Measurements from ENCODE around the gene SIRPB2. TPM values are rescaled to one million over a fixed set of nuclear protein-coding genes. Genes with fewer than 3 reads are reported as not detected.

SIRPB2 gene
- total and polyA plus RNA-seq, 5 donors = 1.8 to 5.4 (median 4.9) TPM

DNA sequence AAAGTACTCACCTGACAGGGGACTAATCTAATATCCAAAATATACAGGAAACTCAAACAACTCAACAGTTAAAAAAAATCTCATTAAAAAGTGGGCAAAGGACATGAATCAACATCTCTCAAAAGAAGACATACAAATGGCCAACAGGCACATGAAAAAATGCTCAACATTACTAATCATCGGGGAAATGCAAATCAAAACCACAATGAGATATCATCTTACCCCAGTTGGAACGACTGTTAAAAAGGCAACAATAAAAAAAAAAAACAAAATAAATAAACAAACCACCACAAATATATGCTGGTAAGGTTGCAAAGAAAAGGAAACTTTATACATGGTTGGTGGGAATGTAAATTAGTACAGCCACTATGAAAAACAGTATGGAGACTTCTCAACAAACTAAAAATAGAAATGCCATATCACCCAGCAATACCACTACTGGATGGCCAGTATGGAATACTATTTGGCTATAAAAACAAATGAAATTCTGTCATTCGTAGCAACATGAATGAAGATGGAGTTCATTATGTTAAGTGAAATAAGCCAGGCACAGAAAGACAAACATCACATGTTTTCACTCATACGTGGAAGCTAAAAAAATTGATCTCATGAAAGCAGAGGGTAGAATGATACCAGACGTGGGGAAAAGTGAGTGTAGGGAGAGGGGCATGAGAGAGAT, 6.6 kb downstream of the SIRPB2 start:
- H3K4me3 ChIP-seq (ENCODE audit: low read length) = no peak overlapping the region
- no peak overlapping the region for H3K27ac ChIP-seq (ENCODE audit: low read length)
- intact Hi-C loops (cut with DNase I) = no loop called here
- no peaks in the 10 kb centered on the region for H3K27me3 ChIP-seq (ENCODE audit: control insufficient read depth, insufficient read depth)
- 53% methylated on average over 5 of the region's 5 CpGs for WGBS
- ATAC-seq = no peak
- no peaks in the 10 kb centered on the region for H3K4me1 ChIP-seq (ENCODE audit: control insufficient read depth, insufficient read depth, low read length)
- H3K9me3 ChIP-seq (ENCODE audit: control insufficient read depth, low read length) = no peaks in the 10 kb centered on the region
- no peak for DNase-seq

DNA sequence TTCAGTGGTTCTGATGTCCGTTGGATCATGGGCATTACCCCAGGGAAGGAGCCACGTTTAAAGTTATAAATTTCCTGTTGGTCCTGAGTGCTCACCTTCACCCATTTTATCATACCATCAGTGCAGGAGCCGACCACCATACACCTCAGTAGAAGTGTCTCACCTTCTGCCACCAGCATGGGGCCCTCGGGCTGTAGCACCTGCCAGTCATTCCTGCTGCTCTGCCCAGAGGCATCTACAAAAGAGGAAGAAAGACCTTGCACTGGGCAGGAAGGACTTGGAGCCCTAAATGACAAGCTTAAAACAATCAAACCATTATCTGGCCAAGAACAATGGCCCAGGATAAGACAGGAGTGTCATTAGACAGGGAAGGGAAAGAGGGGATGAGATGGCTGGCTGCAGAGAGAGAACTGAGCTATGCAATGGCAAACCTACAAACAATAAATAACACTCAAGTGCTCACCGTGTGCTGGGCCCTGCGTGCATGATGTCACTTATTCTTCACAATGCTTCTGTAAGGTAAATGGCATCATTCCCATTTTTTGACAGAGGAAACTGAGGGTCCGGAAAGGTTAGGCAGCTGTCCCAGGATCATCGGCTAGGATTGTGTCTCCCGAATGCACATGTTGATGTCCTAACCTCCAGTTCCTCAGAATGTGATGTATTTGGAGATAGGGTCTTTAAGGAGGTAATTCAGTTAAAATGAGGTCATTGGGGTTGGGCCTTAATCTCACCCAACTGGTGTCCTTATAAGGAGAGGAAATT, 11.2 kb downstream of the SIRPB2 start:
- H3K9me3 ChIP-seq (ENCODE audit: control insufficient read depth, low read length) = no peaks in the 10 kb centered on the region
- intact Hi-C loops (cut with DNase I) = no loop called here
- H3K27me3 ChIP-seq (ENCODE audit: control insufficient read depth, insufficient read depth) = no peaks in the 10 kb centered on the region
- no peaks in the 10 kb centered on the region for H3K4me1 ChIP-seq (ENCODE audit: control insufficient read depth, insufficient read depth, low read length)
- H3K27ac ChIP-seq (ENCODE audit: low read length) = no peak overlapping the region
- ATAC-seq = no peak
- 69% methylated on average over 9 of the region's 9 CpGs for WGBS
- H3K4me3 ChIP-seq (ENCODE audit: low read length) = no peak overlapping the region
- no peak for DNase-seq

DNA sequence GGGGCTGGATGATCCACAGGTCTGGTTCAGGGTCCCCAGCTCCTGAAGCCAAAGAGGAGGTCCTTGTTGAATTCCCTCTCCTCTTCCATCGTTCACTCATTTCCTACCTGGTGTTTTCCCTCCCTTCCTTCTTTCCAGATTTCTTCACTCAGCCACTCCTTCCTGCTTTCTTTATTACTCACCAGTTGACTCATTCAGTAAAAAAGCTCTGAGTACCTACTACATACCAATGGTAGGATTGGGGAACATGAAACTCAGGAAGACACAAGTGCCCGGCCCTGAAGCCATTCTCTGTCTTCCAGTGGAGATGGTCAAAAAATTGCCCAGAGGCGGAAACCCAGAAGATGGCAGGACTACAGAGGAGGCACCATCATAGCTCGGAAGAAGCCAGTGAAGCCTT, 12.7 kb downstream of the SIRPB2 start:
- ATAC-seq (no peak), DNase-seq (no peak)
- Histone ChIP-seq H3K4me1 (ENCODE audit: control insufficient read depth, insufficient read depth, low read length) (no peaks in the 10 kb centered on the region), H3K9me3 (ENCODE audit: control insufficient read depth, low read length) (no peaks in the 10 kb centered on the region), H3K27me3 (ENCODE audit: control insufficient read depth, insufficient read depth) (no peaks in the 10 kb centered on the region), H3K4me3 (ENCODE audit: low read length) (no peak overlapping the region), H3K27ac (ENCODE audit: low read length) (no peak overlapping the region)
- WGBS = 81% methylated on average over 4 of the region's 4 CpGs
- intact Hi-C loops (cut with DNase I) = no loop called here

DNA sequence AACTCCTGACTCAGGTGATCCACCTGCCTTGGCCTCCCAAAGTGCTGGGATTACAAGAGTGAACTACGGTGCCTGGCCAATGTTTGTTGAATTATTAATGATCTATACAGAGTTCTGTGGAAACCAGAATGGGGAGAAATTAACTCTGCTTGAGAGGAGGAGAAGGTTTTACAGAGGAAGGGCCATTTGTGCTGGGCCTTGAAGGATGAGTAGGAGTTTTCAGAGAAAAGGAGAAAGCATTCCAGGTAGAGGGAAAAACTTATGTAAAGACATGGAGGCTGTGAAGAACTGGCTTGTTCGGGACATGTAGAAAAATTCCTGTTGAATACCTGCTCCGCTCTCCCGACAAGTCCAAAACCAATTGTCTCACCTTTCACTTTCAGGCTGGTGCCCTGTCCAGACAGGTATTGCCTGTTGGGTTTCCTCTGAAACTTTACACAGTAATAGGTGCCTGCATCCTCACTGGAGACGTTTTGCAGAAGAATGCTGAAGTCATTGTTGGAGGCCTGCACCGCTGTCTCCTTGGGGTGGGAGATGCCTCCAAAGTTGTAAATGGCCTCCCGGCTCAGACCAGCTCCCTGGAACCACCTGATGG, 13.2 kb downstream of the SIRPB2 start:
- no peak overlapping the region for H3K4me3 ChIP-seq (ENCODE audit: low read length)
- no peak for DNase-seq
- WGBS = 90% methylated on average over 7 of the region's 7 CpGs
- no peak overlapping the region for H3K27ac ChIP-seq (ENCODE audit: low read length)
- H3K4me1 ChIP-seq (ENCODE audit: control insufficient read depth, insufficient read depth, low read length) = no peaks in the 10 kb centered on the region
- ATAC-seq = no peak
- H3K9me3 ChIP-seq (ENCODE audit: control insufficient read depth, low read length) = no peaks in the 10 kb centered on the region
- H3K27me3 ChIP-seq (ENCODE audit: control insufficient read depth, insufficient read depth) = no peaks in the 10 kb centered on the region
- intact Hi-C loops (cut with DNase I) = no loop called here

DNA sequence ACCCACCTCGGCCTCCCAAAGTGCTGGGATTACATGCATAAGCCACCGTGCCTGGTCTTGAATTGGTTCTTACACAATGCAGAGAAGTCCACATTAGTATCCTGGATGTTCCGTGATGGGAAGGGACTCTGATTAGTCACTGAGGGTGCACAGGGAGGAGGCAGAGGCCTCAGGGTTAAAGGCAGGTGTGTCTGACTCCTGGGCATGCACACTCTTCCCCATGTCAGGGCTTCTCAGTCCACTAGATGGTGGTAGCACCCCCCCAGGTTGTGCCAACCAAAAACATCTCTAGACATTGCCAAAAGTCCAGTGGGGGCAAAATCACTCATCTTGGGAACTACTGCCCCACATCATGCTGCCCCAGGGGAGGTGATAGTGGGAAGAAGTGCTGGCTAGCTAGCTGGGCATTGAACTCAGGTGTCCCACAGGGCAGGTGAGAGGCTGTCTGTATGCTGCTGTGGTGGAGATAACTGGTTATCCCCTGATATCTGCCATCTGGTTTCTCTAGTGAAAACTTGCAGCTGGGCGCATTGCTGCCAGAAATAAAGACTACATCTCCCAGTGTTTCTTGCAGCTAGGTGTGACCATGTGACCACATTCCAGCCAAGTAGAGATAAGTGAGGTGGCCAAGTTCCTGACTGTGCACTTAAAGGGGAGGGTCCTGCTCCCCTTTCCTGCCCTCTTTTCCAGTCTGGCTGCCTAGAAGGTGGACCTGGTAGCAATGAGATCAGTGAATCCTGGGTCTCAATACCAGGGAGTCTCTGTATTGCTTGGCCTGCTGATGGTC, 16.2 kb downstream of the SIRPB2 start:
- Histone ChIP-seq H3K9me3 (ENCODE audit: control insufficient read depth, low read length) (no peaks in the 10 kb centered on the region), H3K27me3 (ENCODE audit: control insufficient read depth, insufficient read depth) (no peaks in the 10 kb centered on the region), H3K27ac (ENCODE audit: low read length) (no peak overlapping the region), H3K4me3 (ENCODE audit: low read length) (no peak overlapping the region), H3K4me1 (ENCODE audit: control insufficient read depth, insufficient read depth, low read length) (peaks cover 2% of the 10 kb centered on the region)
- ATAC-seq = no peak
- intact Hi-C loops (cut with DNase I) = no loop called here
- WGBS = 78% methylated on average over 4 of the region's 4 CpGs
- DNase-seq = no peak

DNA sequence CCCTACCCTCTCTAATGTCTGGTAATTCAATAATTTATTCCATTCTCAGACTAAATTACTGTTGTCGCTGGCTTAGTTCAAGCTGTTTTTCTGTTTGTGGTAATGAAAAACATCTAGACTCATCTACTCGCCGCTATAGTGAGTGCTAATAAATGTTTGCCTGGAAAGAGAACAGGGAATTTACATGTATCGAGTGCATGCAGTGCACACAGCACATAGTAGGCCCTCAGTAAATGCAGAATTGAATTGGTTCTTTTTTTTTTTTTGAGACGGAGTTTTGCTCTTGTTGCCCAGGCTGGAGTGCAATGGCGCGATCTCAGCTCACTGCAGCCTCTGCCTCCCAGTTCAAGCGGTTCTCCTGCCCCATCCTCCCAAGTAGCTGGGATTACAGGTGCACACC, 16.9 kb downstream of the SIRPB2 start:
- no peak for ATAC-seq
- Histone ChIP-seq H3K27ac (ENCODE audit: low read length) (no peak overlapping the region), H3K4me1 (ENCODE audit: control insufficient read depth, insufficient read depth, low read length) (peaks cover 2% of the 10 kb centered on the region), H3K27me3 (ENCODE audit: control insufficient read depth, insufficient read depth) (no peaks in the 10 kb centered on the region), H3K4me3 (ENCODE audit: low read length) (no peak overlapping the region), H3K9me3 (ENCODE audit: control insufficient read depth, low read length) (no peaks in the 10 kb centered on the region)
- 92% methylated on average over 8 of the region's 8 CpGs for WGBS
- no peak for DNase-seq
- intact Hi-C loops (cut with DNase I) = no loop called here

DNA sequence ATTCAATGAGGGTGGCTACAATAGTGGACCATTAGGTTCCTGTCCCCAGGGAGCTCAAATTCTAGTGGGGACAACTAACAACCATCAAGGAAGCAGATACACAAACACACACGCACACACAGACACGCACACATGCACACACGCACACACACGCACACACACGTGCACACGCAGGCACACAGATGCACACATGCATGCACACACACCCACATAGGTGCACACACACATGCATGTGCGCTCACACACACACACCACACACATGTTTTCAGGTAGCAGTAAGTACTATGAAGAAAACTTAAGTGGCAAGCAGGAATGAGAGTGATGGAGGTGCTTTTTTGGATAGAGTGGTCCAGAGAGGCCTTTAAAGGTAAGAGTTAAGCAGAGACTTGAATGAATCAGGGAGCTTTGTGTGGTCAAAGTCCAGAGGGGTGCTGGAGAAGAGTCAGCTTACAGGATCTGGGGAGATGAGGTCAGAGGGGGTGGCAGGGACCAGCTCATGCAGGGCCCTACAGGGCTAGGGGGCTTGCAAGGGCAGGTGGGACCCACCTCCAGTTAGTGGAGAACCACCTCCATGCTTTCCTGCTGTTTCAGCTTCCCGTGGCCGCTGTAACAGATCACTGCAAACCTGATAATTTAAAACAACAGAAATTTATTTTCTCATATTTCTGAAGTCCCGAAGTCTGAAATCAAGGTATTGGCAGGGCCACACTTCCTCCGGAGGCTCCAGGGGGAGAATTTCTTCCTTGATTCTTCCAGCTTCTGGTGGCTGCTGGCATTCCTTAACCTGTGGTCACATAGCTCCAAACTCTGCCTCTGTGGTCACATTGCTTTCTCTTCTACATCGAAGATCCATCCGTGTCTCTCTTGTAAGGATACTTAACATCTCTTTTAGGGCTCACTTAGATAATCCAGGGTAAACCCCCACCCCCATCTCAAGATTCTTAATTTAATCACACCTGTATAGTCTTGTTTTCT, 17.7 kb downstream of the SIRPB2 start:
- DNase-seq = no peak
- Histone ChIP-seq H3K4me1 (ENCODE audit: control insufficient read depth, insufficient read depth, low read length) (peaks cover 2% of the 10 kb centered on the region), H3K27ac (ENCODE audit: low read length) (no peak overlapping the region), H3K9me3 (ENCODE audit: control insufficient read depth, low read length) (no peaks in the 10 kb centered on the region), H3K27me3 (ENCODE audit: control insufficient read depth, insufficient read depth) (no peaks in the 10 kb centered on the region), H3K4me3 (ENCODE audit: low read length) (no peak overlapping the region)
- intact Hi-C loops (cut with DNase I) = no loop called here
- ATAC-seq = no peak
- 86% methylated on average over 13 of the region's 13 CpGs for WGBS

DNA sequence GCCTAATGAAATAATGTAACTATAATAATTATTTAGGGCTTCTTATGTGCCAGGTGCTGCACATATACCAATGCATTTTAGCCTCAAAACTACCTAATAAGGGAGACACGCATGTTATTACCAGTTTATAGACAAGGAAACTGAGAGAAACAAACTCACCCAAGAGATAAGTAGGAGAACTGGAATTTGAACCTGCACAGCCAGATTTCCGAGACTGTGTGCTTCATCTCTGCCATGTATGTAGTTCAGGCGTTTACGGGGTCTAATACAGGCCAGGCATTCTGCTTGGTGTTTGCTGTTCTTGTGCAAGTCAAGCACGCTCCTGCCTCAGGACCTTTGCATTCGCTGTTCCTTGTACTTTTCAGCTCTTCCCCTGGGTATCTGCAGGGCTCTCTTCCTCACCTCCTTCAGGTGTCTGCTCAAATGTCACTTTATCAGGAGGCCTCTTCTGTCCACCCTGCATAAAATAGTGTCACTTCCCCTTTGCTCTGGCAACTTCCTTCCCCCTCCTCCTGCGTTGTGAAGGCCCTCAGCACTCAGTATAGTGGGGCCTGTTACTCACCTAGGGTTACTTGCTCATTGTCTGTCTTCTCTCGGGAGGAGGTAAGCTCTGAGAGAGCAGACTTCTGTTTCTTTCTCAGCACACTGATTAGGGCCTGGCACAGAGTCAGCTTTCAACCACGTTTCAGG, 18.5 kb downstream of the SIRPB2 start:
- no peaks in the 10 kb centered on the region for H3K9me3 ChIP-seq (ENCODE audit: control insufficient read depth, low read length)
- ATAC-seq = no peak
- peaks cover 2% of the 10 kb centered on the region for H3K4me1 ChIP-seq (ENCODE audit: control insufficient read depth, insufficient read depth, low read length)
- WGBS = 65% methylated on average over 9 of the region's 9 CpGs
- DNase-seq = no peak
- H3K27me3 ChIP-seq (ENCODE audit: control insufficient read depth, insufficient read depth) = no peaks in the 10 kb centered on the region
- no peak overlapping the region for H3K27ac ChIP-seq (ENCODE audit: low read length)
- no peak overlapping the region for H3K4me3 ChIP-seq (ENCODE audit: low read length)
- intact Hi-C loops (cut with DNase I) = no loop called here

DNA sequence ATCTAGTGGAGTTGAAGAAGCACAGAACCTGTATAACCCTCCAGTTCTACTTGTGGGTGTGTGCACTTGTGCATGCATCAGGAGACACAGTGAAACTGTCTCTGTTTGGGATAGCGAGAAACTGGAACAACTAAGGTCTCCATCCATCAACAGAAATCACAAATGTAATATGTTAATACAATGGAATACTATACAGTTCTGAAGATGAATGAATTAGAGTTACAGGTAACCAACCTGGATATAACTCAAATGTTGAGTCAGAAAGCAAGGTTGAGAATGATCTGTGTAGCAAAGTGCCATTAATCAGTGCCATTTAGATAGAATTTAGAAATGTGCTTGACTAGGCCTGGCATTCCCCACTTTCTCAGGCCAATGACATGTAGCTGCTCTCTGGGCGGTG, 20.0 kb downstream of the SIRPB2 start:
- intact Hi-C loops (cut with DNase I) = no loop called here
- Histone ChIP-seq H3K9me3 (ENCODE audit: control insufficient read depth, low read length) (no peaks in the 10 kb centered on the region), H3K27me3 (ENCODE audit: control insufficient read depth, insufficient read depth) (no peaks in the 10 kb centered on the region), H3K27ac (ENCODE audit: low read length) (no peak overlapping the region), H3K4me1 (ENCODE audit: control insufficient read depth, insufficient read depth, low read length) (peaks cover 4% of the 10 kb centered on the region), H3K4me3 (ENCODE audit: low read length) (no peak overlapping the region)
- DNase-seq = no peak
- WGBS = 95% methylated on average over 2 of the region's 2 CpGs
- ATAC-seq = no peak
